NCI-H1417 treated with DMSO at 0.1 percent for 48 hours (cell line): ENCODE data around the gene INPP5A.

Source experiments
- DNase-seq: peaks from one replicate; lab custom pipeline; 2025; lab: John Stamatoyannopoulos, UW

INPP5A gene

DNA sequence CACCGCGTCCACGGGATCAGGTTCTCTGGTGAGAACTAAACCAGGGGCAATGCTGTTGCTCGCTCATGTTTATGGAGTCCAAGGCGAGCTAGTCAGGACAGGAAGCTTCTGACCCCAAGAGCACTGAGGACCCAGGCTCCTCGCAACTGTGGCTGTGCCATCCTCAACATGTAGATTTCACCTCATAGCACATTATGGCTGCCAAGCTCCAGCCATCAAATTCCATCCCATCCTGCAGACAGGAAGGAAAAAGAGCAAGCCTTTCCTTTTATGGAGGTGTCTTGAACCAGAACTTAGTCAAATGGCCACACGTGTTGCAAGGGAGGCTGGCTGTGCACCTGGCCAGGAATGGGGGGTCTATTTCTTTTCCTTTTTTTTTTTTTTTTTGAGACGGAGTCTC is 264.5 kb downstream of the INPP5A start:
- no peak for DNase-seq

DNA sequence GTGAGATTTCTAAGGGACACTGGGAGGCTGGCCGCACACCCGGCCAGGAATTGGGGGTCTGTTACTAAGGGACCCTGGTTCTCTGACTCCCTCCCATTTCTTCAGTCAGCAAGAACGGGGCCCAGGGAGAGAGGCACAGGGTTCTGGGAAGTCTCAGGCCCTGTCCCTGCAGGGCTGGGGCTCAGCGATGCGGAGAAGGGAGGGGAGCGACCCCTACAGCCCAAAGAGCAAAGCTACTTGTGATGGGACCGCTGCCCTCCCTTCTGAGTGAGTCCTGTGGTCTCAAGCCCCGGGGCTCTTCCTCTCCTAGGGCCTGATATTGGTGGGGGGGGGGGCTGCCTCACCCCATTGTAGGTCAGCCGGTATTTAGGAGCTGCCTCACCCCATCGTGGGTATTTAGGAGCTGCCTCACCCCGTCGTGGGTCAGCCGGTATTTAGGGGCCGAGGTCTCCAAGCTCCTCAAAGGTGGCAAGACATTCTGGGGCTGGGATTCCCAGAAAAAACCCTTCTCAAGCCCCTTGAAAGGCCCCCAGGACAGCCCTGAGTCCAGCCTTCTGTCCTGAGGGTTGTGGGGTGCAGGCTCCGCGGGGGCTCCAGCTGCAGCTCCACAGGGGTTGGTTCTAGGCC is 265.2 kb downstream of the INPP5A start:
- DNase-seq, result no peak

DNA sequence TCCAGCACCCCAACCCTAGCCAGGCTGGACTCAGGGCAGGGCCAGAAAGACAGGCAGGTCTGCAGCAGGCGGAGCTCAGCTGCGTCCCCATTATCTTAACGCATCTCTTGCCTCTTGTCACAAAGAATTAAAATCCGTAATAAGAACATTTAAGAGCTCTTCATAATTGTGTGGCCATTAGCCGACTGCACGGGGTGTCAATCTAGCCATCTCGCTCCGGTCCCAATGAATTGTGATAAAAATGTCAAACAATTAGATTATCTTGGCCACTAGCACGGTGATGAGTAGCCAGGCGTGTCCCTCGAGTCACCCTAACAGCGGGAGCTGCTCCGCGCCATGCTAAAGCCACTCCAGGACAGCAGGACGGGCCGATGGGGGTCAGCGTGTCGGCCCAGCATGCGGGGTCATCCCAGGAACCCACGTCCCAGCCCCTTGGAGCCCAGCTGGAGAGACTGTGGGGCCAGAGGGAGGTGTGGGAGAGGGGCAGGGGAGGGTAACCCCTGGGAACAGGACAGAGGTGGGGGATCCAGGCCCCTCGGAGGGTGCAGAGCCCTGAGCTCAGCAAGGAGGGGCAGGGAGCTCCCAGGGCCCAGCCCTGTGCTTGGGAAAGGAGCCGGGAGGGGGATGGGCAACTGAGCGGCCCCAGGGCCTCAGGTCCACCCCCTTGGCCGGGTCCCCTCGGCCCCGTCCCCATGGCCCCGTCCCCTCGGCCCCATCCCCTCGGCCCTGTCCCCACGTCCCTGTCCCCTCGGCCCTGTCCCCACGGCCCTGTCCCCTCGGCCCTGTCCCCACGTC is 266.0 kb downstream of the INPP5A start:
- DNase-seq, result no peak

DNA sequence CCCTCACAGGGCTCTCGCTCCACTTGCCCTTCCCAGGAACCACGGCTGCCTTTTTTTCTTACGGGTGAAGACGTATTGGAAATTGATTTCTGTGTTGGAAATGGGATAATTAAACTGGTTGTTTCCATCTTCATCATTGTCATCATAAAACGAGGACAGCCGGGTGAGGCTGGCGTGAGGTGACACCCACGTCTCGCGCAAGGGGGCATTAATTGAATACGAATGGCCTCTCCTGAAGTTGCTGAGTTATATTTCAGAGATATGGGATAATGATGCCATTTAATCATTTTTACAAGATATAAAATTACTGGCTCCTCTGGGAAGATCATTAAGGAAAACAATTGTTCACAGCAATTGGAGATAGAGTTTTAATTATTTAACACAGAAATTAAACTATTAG is 266.7 kb downstream of the INPP5A start:
- no peak for DNase-seq

DNA sequence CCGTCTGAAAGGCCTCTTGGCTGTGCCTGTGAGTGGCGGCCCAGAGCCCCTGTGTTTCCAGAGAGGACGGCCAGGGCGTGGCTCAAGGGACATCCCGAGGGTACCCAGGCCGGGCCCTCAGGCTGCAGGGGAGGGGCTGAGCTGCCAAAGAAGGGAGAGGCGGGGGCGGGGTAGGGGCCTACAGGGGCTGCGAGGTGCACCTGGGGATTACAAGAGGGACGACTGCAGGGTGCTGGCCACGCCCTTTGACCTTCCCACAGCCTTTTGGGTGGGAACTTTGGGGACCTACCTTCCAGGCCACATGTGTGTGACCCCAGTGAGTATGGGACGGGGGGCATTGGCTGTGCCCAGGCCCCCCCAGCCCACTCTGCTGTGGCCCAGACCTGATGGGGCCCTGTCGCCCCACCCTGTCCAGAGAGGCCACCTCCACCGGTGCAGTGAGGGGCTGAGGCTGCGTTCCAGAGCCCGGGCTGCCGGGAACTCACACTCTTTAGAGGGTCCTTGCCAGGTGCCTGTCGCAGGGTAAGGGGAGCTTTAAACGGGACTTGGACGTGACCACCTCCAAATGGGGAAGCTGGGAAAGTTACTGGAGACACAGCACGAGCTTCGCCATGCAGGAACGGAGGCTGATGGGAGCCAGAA is 267.3 kb downstream of the INPP5A start:
- no peak for DNase-seq

DNA sequence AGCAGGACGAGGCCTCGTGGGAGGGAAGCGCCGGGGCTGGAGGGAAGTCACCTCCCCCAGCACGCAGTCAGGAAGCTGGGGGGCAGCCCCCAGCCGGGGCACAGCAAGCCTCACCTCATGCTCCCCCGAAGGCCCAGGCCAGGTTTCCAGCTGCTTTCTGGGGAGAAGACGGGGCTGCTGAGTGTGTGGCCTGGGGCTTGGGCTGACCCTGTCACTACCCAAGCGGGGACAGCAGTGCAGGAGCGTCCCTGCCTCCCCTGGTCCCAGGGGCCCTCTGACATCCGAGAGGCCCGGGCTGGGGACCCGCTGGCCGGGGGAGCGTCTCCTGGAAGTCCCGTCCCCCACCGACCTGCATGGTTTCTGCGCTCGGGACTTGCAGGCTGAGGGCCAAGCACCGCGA is 268.0 kb downstream of the INPP5A start:
- DNase-seq, result no peak

DNA sequence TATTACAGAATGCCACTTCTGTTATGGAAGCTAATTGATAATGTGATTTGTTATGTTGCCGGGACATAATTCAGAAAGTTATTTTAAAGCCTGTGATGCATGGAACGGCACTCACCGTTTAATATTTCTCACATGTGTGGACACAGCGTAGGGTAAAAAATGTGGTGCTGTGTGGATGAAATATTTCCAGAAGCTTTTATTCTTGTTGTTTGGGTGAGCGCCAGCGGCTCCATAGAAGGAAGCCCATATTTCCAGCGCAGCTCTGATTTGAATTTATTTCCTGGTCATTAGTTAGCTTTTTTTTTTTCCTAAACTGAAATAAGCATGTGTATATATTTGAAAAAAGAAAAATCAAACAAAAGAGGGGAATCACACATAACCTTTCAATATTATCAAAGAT is 268.5 kb downstream of the INPP5A start:
- DNase-seq, result no peak

DNA sequence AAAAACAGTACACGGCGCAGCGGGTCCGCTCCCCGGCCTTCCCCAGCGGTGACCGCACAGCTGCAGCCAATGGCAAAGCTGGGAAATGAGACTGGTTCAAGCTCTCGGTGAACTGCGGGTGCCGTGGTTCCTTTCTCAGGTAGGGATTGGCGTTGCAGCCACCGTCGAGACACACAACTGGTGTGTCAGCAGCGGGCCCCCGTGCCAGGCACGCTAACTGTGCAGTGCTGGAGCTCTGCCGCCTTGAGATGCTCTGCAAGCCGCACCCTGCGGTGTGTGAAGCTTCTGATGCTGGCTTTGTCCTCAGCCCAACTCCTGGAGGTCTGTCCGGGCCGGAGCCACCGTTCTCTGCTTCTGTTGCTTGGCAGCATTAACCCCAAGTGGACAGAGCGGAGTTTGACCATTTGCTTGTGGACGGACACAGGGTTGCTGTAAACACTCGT is 269.0 kb downstream of the INPP5A start:
- DNase-seq, result no peak

DNA sequence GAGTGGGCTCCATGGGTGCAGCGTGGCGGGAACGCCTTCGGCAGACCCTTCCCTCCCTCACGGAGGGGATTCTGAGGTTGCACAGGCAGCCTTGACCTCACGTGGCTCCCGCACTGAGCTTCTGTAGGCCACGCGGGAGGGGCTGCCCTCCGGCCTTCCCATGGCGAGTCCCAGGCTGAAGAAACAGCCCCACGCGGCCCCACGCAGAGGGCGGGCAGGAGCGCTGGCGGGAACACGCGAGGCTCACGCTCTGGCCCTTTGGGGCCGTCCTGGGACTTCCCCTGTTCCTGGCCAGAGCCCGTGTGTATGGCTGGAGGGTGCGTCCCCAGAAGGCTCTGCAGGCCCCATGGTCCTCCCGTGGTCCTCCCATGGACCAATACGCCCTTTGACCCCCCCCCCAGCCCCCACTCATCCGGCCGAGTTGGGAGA is 270.0 kb downstream of the INPP5A start:
- no peak for DNase-seq

DNA sequence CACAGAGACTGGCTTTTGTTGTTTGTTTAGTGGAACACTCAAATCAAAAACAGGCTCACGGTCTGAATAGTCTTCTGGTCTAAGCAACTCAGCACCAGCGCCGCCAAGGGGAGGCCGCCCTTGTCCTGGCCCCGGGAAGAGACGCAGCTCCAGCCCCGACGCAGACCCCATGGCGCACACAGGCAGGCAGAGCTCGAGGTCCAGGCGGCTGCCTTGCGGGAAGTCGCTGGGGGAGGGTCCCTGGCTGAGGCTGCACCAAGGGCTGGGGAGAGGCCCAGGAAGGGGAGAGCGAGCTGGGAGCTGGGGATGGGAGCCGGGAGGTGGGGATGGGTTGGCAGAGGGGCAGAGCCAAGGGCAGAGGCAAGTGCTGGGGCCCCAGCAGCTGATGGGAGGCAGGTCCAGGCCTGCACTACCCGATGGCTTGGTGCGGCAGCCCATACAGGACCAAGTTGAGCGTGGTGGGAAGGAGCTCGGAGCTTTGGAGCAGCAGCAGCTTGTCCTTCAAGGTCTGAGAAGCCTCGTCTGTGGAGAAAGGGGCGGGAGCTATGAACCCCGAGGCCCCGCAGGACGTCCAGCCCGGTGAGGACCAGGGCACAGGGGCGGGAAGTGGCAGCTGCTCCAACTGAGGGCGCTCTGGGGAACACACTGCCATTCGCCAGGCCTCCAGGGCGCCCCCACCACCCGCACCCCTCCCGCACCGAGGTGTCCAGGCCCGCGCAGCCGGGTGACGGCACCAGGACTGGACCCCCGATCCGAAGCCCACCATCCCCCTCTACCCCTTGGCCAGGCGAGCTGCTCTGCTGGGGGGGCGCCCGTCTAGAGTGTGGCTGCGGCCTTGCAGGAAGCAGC is 271.0 kb downstream of the INPP5A start:
- DNase-seq, result no peak

DNA sequence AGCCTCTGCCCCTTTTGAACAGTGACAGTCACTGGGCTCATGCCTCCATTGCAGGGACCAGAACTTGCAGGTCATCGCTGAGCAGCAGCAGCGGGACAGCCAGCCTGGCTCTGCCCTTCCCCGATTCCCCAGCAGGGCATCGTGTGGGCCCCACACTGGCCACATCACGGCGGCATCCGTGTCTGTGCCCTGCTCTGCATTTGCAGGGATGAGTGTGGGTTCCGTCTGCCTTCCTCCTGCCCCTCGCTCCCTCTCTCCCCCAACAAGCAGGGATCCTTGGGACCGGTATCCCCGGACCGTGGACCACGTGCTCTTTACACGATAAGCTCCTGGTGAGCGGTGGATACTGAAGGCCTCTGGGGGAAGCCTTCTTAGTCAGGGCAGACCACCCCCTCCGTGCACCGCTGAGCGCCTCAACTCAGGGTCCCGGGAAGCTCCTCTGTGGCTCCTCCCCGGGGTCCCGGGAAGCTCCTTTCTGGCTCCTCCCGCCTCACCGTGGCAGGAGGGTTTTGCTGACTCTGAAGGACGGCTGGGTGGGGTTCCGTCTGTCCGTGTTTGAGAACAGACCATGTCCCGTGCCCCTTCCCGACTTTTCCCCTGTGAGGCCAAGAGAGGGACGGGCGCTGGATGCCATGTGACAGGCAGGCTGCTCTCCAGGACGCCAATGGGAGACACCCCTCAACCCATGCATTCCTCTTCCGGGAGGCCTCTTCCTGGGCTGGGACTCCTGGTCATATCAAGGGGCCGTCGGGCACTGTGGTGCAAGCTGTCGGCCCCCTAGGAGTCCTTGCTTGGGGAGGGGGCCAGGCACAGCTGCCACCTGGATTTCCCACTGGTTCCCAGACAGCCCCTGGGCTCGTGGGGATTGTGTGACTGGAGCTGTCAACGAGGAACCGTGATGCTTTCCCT is 271.9 kb downstream of the INPP5A start:
- DNase-seq, result no peak

DNA sequence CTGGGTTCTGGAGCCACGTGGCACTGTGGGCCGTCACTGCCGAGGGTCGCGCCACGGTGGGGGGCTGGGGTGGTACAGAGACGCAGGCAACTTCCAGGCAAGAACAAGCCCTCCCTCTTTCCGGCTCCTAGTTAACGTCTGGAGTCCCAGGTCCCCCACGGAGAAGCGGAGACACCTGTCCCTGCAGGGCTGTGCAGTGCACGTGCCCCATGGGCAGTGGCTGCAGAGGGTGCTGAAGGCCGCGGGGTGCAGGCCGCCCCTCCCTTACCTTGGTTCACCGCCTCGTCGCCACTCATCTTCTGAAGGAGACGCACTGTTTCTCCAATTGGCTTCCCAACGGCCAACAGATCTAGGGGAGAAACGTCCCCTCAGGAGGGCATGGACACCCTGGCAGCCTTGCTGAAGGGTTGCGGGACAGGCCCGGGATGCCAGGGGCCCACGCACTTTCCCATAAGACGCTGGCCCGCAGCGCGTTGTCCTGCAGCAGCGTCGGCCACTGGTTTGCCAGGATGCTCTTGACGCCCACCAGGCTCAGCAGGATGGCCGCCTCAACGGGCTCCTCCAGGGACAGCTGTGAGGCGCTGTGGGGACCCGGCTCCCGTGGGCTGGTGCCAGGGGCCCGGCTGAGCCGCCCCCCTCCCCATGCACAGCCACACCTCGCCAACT is 272.7 kb downstream of the INPP5A start:
- no peak for DNase-seq

DNA sequence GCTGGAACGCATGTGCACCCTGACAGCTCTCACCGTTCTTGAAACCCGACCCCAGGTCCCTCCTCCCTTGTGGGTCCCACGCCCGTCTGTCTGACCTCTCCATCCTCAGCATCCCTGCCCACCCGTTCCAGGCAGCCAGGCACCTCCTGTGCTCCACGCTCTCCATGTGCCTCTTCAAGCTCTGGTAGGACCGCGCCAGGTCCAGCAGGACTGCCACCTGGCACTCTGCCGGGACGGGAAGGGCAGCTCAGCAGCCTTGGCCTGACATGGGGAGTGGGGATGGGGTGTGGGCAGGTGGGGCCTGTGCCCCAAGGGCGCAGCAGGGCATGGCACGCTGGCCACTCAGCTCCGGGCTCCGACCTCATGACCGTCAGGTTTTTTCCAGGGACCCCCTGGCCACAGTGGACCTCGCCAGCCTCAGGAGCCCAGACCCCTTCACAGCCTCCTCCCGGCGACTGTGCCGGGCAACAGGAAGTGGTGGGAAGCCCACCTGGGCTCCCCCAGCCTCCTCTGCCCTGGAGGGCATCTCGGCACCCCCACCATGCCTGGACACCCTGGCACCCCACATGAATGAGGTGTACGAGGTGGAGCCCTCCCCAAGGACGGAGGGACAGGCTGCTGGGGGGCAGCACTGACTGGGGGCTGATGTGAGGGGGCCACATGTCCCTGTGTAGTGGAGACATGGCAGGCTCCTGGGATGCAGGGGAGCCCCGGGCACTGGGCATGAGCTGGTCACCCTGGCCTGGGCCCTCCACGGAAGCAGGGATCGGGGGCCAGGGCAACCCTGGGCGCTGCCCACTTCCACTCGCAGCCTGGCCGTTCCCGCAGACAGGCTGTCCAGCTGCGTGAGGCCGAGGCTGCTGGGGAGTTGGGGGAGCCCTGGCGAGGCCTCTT is 273.5 kb downstream of the INPP5A start:
- DNase-seq, result no peak

DNA sequence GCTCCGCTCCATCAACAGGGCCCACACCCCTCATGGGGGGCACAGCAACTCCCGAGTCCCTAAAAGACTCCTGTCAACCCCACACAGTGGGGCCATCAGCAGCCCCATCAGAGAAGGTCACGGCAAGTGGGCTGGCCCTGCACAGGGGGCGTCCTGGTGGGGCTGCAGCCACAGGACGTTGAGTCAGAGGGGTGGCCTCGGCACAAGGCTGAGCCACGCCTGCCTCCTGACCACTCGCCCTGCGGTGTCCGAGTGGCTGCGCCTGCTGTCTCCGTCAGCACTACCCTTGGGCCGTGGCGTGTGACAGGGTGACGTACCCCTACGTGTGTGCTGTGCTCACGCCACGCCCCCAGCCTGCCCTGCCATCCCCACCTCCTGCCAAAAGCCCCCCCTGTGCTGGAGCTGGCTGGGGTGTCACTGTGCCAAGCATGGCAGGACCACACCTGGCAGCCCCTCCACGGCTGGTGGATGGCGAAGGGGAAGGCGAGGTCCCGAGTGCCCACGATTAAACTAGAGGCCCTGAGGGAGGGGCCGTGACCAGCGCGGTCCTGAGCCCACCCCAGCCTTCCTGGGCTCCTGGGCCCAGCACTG is 274.4 kb downstream of the INPP5A start:
- DNase-seq, result no peak

DNA sequence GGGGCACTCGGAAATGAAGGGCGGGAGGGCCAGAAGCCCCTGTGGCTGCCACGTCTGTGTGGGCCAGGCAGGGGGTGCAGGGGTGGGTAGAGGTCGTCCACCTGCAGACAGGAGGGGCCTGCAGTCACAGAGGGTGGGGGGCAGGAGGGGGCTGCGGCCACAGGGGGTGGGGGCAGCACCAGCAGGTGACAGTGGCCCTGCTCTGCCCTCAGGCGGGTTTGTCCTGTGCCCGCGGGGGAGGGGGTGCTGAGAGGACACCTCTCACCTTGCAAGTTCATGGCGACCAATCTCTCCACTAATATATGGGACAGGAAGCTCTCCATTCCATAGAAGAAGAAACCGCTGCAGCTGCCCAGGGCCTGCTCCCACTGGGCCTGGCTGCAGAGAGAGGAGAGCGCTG is 274.9 kb downstream of the INPP5A start:
- DNase-seq, result no peak

DNA sequence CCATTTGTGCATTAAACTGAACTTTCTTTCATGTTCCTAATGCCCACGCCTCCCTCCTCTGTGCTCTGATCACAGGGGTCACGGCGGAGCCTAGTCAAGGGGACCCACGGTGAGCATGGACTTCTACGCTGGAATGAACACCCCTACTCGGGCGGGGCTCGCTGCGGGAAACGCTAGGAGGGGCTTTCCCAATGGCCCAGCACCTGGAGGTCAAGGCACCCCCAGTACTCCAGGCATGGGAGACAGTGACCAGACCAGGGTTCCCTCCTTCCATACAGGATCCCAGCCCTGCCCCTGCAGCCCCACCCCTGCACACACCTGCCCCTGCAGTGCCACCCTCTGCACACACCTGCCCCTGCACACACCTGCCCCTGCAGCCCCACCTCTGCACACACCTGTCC is 275.4 kb downstream of the INPP5A start:
- no peak for DNase-seq

DNA sequence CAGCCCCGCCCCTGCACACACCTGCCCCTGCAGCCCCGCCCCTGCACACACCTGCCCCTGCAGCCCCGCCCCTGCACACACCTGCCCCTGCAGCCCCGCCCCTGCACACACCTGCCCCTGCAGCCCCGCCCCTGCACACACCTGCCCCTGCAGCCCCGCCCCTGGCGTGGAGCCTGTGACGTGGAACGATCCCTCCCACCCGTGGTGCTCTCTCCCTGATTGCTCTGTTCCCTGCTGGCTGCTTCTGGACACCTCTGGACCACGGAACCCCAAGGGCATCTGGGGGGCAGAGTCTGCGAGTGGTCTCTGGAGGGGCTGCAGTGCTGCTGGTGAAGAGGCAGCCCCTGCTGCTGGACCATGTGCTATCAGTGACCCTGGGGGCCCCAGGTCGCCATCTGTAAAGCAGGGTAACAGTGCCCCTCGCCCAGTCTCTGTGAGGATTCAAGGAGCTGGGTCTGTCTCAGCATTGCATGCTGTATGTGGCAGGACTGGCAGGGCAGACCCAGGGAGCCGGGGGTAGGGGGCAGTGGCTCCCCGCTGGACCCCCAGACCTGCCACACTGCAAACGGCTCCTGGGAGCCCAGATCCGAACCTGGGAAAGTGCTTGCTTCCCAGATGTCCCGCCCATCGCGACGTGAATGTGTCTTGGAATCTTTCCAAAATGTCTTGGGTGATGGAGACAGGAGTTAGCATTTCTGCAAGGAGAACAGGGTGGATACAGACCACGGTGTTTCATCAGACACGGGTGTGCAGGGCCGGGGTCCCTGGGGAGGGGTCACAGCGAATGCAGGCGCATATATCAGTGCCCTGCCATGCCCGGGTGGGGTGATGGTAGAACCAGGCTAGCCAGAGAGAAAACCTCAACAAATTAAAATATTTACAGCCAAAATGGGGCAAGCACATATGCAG is 276.2 kb downstream of the INPP5A start:
- no peak for DNase-seq

DNA sequence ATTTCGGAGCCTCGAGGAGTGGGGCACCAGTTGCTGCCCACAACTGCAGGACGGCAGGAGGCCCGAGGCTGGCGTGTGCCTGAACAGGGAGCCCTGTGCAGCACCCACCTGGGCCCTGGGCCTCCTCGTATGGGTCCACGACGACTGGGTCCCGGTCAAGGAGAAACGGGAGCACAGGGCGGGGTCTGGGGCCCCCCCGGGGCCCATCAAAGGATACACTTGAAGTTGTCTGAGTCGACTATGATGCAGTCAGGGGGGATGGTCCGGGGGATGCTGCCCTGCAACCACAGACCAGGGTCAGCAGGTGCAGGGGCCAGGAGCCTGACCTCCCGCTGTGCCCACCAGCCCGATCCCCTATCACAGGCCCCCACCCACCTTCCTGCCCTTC is 276.9 kb downstream of the INPP5A start:
- no peak for DNase-seq
